Spinal cord (tissue), 10 donors: ENCODE data around the gene SEMA7A. TPM values are rescaled to one million over a fixed set of nuclear protein-coding genes. Genes with fewer than 3 reads are reported as not detected.

Experiments used
- DNase-seq, 6 donors: peaks; one replicate each; pipeline versions ENCODE4 v3.0.0 to v3.0.0-alpha.2; 2013 to 2015; ENCODE audit warnings: low spot score in 6 of 6, low read depth in 4 of 6
- H3K27ac ChIP-seq: one replicate; pipeline ENCODE4 v1.5.1; 2013; ENCODE audit warnings: low read depth, low read length, control low read depth
- H3K27me3 ChIP-seq: one replicate; pipeline ENCODE4 v1.6.1; 2013; ENCODE audit warnings: low read length; ENCODE audit not compliant: control insufficient read depth, insufficient read depth
- H3K36me3 ChIP-seq: one replicate; pipeline ENCODE4 v1.6.1; 2013; ENCODE audit warnings: low read length; ENCODE audit not compliant: control insufficient read depth, insufficient read depth
- H3K4me1 ChIP-seq: one replicate; pipeline ENCODE4 v1.6.1; 2013; ENCODE audit warnings: low read length; ENCODE audit not compliant: control insufficient read depth, insufficient read depth
- H3K4me3 ChIP-seq: one replicate; pipeline ENCODE4 v1.5.1; 2013; ENCODE audit warnings: low read depth, low read length, control low read depth
- H3K9me3 ChIP-seq: one replicate; pipeline ENCODE4 v1.6.1; 2013; ENCODE audit warnings: low read length; ENCODE audit not compliant: control insufficient read depth, insufficient read depth
- WGBS: methylation state at CpG from one replicate; pipeline ENCODE4 v1.1.5; 2013; ENCODE audit warnings: missing lambda C conversion rate; ENCODE audit not compliant: insufficient coverage; 5-methylcytosine and 5-hydroxymethylcytosine counted together
- polyA plus RNA-seq, 2 donors: library from polyadenylated mRNA; unstranded; fragments of 120-200 nt; gene quantifications; one replicate each; pipeline ENCODE4 v1.2.1, GENCODE V29; 2013; ENCODE audit not compliant: insufficient read length in 2 of 2
- total RNA-seq, 2 donors: library from RNA; depleted of rRNA in 1 of 2; stranded (reverse); fragments of 120-200 nt in 1 of 2; fragments of >200 nt in 1 of 2; gene quantifications; one replicate each; pipeline versions ENCODE4 v1.2.3 to v1.2.4, GENCODE V29; 2013 to 2014
- donor health status: healthy.

Gene SEMA7A
- total and polyA plus RNA-seq, 4 donors: 12.3 to 45.1 (median 35.2) TPM

GRCh38 chr15:74431116-74431515 is 2.6 kb downstream of the SEMA7A start:
- Histone ChIP-seq H3K36me3 (no peaks in the 10 kb centered on the region), H3K27ac (no peak overlapping the region), H3K4me1 (peaks cover 77% of the 10 kb centered on the region), H3K9me3 (no peaks in the 10 kb centered on the region), H3K4me3 (no peak overlapping the region), H3K27me3 (peaks cover 9% of the 10 kb centered on the region)
- DNase-seq: no peak
- WGBS: 89% methylated on average over 1 of the region's 1 CpG

GRCh38 chr15:74430510-74430951 is 3.2 kb downstream of the SEMA7A start:
- no peak for DNase-seq
- Histone ChIP-seq H3K27me3 (peaks cover 9% of the 10 kb centered on the region), H3K36me3 (no peaks in the 10 kb centered on the region), H3K4me1 (peaks cover 82% of the 10 kb centered on the region), H3K27ac (no peak overlapping the region), H3K4me3 (no peak overlapping the region), H3K9me3 (no peaks in the 10 kb centered on the region)
- 65% methylated on average over 2 of the region's 6 CpGs for WGBS

- WGBS: 95% methylated on average over 3 of the region's 6 CpGs
These were observed 3.9 kb downstream of the SEMA7A start for GRCh38 chr15:74429781-74430400.

GRCh38 chr15:74428970-74429780 is 4.6 kb downstream of the SEMA7A start:
- no peaks in the 10 kb centered on the region for H3K9me3 ChIP-seq
- H3K36me3 ChIP-seq: peaks cover 4% of the 10 kb centered on the region
- peaks cover 9% of the 10 kb centered on the region for H3K27me3 ChIP-seq
- no peak overlapping the region for H3K4me3 ChIP-seq
- no peak for DNase-seq
- peak overlapping the region; percentile 59 for H3K27ac ChIP-seq
- peaks cover 81% of the 10 kb centered on the region for H3K4me1 ChIP-seq
- 92% methylated on average over 10 of the region's 14 CpGs for WGBS

More at GRCh38 chr15:74429781-74430400, 3.9 kb downstream of the SEMA7A start:
- Histone ChIP-seq H3K36me3 (peaks cover under 1% of the 10 kb centered on the region), H3K4me3 (peak overlapping the region; percentile 2), H3K27me3 (peaks cover 9% of the 10 kb centered on the region), H3K9me3 (no peaks in the 10 kb centered on the region), H3K27ac (peak overlapping the region; percentile 59), H3K4me1 (peaks cover 82% of the 10 kb centered on the region)
- DNase-seq: no peak

GRCh38 chr15:74428442-74428787 is 5.3 kb downstream of the SEMA7A start:
- no peak overlapping the region for H3K4me3 ChIP-seq
- peaks cover 9% of the 10 kb centered on the region for H3K27me3 ChIP-seq
- DNase-seq: no peak
- WGBS: 87% methylated on average over 5 of the region's 5 CpGs
- H3K36me3 ChIP-seq: peaks cover 4% of the 10 kb centered on the region
- peak overlapping the region; percentile 59 for H3K27ac ChIP-seq
- H3K4me1 ChIP-seq: peaks cover 85% of the 10 kb centered on the region
- H3K9me3 ChIP-seq: no peaks in the 10 kb centered on the region

GRCh38 chr15:74427607-74428441 is 5.9 kb downstream of the SEMA7A start:
- Histone ChIP-seq H3K4me1 (peaks cover 90% of the 10 kb centered on the region), H3K9me3 (no peaks in the 10 kb centered on the region), H3K27ac (peak overlapping the region; percentile 59), H3K36me3 (peaks cover 4% of the 10 kb centered on the region), H3K27me3 (peaks cover 9% of the 10 kb centered on the region), H3K4me3 (no peak overlapping the region)
- DNase-seq: no peak
- 85% methylated on average over 9 of the region's 9 CpGs for WGBS

GRCh38 chr15:74426404-74427281 is 7.1 kb downstream of the SEMA7A start:
- Histone ChIP-seq H3K9me3 (no peaks in the 10 kb centered on the region), H3K4me3 (no peak overlapping the region), H3K27me3 (no peaks in the 10 kb centered on the region), H3K27ac (no peak overlapping the region), H3K36me3 (peaks cover 4% of the 10 kb centered on the region), H3K4me1 (peaks cover 90% of the 10 kb centered on the region)
- no peak for DNase-seq
- WGBS: 80% methylated on average over 9 of the region's 10 CpGs

GRCh38 chr15:74425630-74426029 is 8.1 kb downstream of the SEMA7A start:
- no peak for DNase-seq
- H3K36me3 ChIP-seq: peaks cover 6% of the 10 kb centered on the region
- H3K27me3 ChIP-seq: no peaks in the 10 kb centered on the region
- H3K27ac ChIP-seq: no peak overlapping the region
- peaks cover 90% of the 10 kb centered on the region for H3K4me1 ChIP-seq
- 64% methylated on average over 4 of the region's 7 CpGs for WGBS
- H3K9me3 ChIP-seq: no peaks in the 10 kb centered on the region
- no peak overlapping the region for H3K4me3 ChIP-seq
